Activated CD4-positive, alpha-beta T cell treated with anti-CD3 and anti-CD28 coated beads, Interleukin-2, amount 50 U/mL, for 48 hours (primary cell): ENCODE data around the gene MYO3B.

Source experiments
- DNase-seq, 2 experiments: peaks; one replicate each; pipeline ENCODE4 v3.0.0-alpha.2; 2020

MYO3B gene

GRCh38 chr2:170177950-170178781, at the start of gene MYO3B:
Gene MYO3B, plus strand, starts transcription at chr2:170178147. Its CDS starts 141 bp downstream, at chr2:170178288.
- DNase-seq, result no peak

- no peak for DNase-seq
Observed at GRCh38 chr2:170139276-170139967, 38.5 kb upstream of the MYO3B start.

- DNase-seq, result no peak
Observed at GRCh38 chr2:170140561-170140960, 37.4 kb upstream of the MYO3B start.

GRCh38 chr2:170141865-170142264, 36.1 kb upstream of the MYO3B start:
- DNase-seq, result no peak

- no peak for DNase-seq
Observed at GRCh38 chr2:170142502-170142901, 35.4 kb upstream of the MYO3B start.

GRCh38 chr2:170143045-170143717, 34.8 kb upstream of the MYO3B start:
- no peak for DNase-seq

GRCh38 chr2:170144761-170145160, 33.2 kb upstream of the MYO3B start:
- DNase-seq, result no peak

- DNase-seq, result no peak
Observed at GRCh38 chr2:170145191-170145590, 32.8 kb upstream of the MYO3B start.

GRCh38 chr2:170145675-170146432, 32.1 kb upstream of the MYO3B start:
- DNase-seq, result no peak

- no peak for DNase-seq
Observed at GRCh38 chr2:170146784-170147183, 31.2 kb upstream of the MYO3B start.

- DNase-seq, result no peak
Observed at GRCh38 chr2:170147576-170147975, 30.4 kb upstream of the MYO3B start.

GRCh38 chr2:170148161-170148560, 29.8 kb upstream of the MYO3B start:
- no peak for DNase-seq

- no peak for DNase-seq
Observed at GRCh38 chr2:170152421-170152820, 25.5 kb upstream of the MYO3B start.

- no peak for DNase-seq
Observed at GRCh38 chr2:170155022-170155722, 22.8 kb upstream of the MYO3B start.

- DNase-seq, result no peak
Observed at GRCh38 chr2:170155723-170156253, 22.2 kb upstream of the MYO3B start.

- DNase-seq, result no peak
Observed at GRCh38 chr2:170156592-170156991, 21.4 kb upstream of the MYO3B start.

GRCh38 chr2:170157025-170157684, 20.8 kb upstream of the MYO3B start:
- DNase-seq, result no peak

GRCh38 chr2:170159060-170159459, 18.9 kb upstream of the MYO3B start:
- DNase-seq, result no peak

GRCh38 chr2:170161516-170162270, 16.3 kb upstream of the MYO3B start:
- no peak for DNase-seq

- DNase-seq, result no peak
Observed at GRCh38 chr2:170162271-170162632, 15.7 kb upstream of the MYO3B start.
